CD14-positive monocyte (primary cell): ENCODE data around the gene ITPR1. TPM values are rescaled to one million over a fixed set of nuclear protein-coding genes. Genes with fewer than 3 reads are reported as not detected.

ENCODE experiments used
- DNase-seq, 3 donors: peaks; one replicate each; pipeline ENCODE4 v3.0.0-alpha.2; 2011 to 2022
- H2AFZ ChIP-seq: 2 replicates; pipeline ENCODE4 v1.6.0; 2012; ENCODE audit warnings: mild to moderate bottlenecking, low read depth, low read length, inconsistent platforms; ENCODE audit not compliant: insufficient read depth, poor library complexity, severe bottlenecking
- H3K27ac ChIP-seq, 2 donors: 1 replicate in 1 of 2; 2 replicates in 1 of 2; pipeline ENCODE4 v1.5.1; 2012 to 2013; ENCODE audit warnings: low read length in 2 of 2, control low read depth in 1 of 2, inconsistent platforms in 1 of 2, low read depth in 1 of 2, mild to moderate bottlenecking in 1 of 2
- H3K27me3 ChIP-seq, 2 donors: one replicate each; pipeline versions ENCODE4 v1.6.0 to v1.6.1; 2011 to 2013; ENCODE audit warnings: low read length in 2 of 2; ENCODE audit not compliant: control insufficient read depth in 2 of 2, insufficient read depth in 2 of 2
- H3K36me3 ChIP-seq, 2 donors: replicated peaks in 1 of 2; 1 replicate in 1 of 2; 2 replicates in 1 of 2; pipeline versions ENCODE4 v1.5.1 to v1.6.1; 2012 to 2013; ENCODE audit warnings: low read length in 2 of 2, control low read depth in 1 of 2, inconsistent platforms in 1 of 2, mild to moderate bottlenecking in 1 of 2; ENCODE audit not compliant: insufficient read depth in 2 of 2, control insufficient read depth in 1 of 2
- H3K4me1 ChIP-seq, 2 donors: 1 replicate in 1 of 2; 2 replicates in 1 of 2; pipeline versions ENCODE4 v1.5.1 to v1.6.1; 2012 to 2013; ENCODE audit warnings: low read length in 2 of 2, control low read depth in 1 of 2, inconsistent platforms in 1 of 2, mild to moderate bottlenecking in 1 of 2, moderate library complexity in 1 of 2; ENCODE audit not compliant: insufficient read depth in 2 of 2, control insufficient read depth in 1 of 2
- H3K4me2 ChIP-seq: replicated peaks from 2 replicates; pipeline ENCODE3; 2012; ENCODE audit warnings: low read length, moderate library complexity, mild to moderate bottlenecking; ENCODE audit not compliant: poor library complexity, severe bottlenecking; ENCODE audit errors: extremely low read depth
- H3K4me3 ChIP-seq, 3 experiments: fragments of 200-600 bp in 1 of 3; sonication (generic) in 1 of 3; replicated peaks in 1 of 3; 1 replicate in 2 of 3; 2 replicates in 1 of 3; pipeline ENCODE4 v1.5.1; 2011 to 2013; ENCODE audit warnings: low read length in 3 of 3, mild to moderate bottlenecking in 3 of 3, control low read depth in 2 of 3, low read depth in 2 of 3, inconsistent platforms in 1 of 3, moderate library complexity in 1 of 3
- H3K79me2 ChIP-seq: 2 replicates; pipeline ENCODE4 v1.6.0; 2012; ENCODE audit warnings: mild to moderate bottlenecking, control low read depth, inconsistent platforms, low read length, moderate library complexity; ENCODE audit not compliant: insufficient read depth
- H3K9ac ChIP-seq: 2 replicates; pipeline ENCODE4 v1.6.0; 2017; ENCODE audit warnings: low read length, mild to moderate bottlenecking; ENCODE audit not compliant: insufficient read depth, poor library complexity, severe bottlenecking
- H3K9me3 ChIP-seq, 2 donors: replicated peaks in 1 of 2; 1 replicate in 1 of 2; 2 replicates in 1 of 2; pipeline versions ENCODE4 v1.5.1 to v1.6.1; 2012 to 2013; ENCODE audit warnings: low read length in 2 of 2, control low read depth in 1 of 2; ENCODE audit not compliant: control insufficient read depth in 1 of 2, insufficient read depth in 1 of 2
- H4K20me1 ChIP-seq: 2 replicates; pipeline ENCODE4 v1.6.0; 2012; ENCODE audit warnings: mild to moderate bottlenecking, low read length, control low read depth, moderate library complexity; ENCODE audit not compliant: insufficient read depth
- H3K27ac Mint-ChIP-seq, 7 donors: one replicate each; pipeline ENCODE4 v1.8.0; 2020; ENCODE audit warnings: mild to moderate bottlenecking in 7 of 7, mixed read lengths in 7 of 7, moderate library complexity in 6 of 7, inconsistent platforms in 2 of 7
- H3K27me3 Mint-ChIP-seq, 3 donors: one replicate each; pipeline ENCODE4 v1.8.0; 2021 to 2022; ENCODE audit warnings: low read depth in 3 of 3, mild to moderate bottlenecking in 3 of 3, mixed read lengths in 3 of 3, moderate library complexity in 3 of 3, inconsistent platforms in 1 of 3
- H3K36me3 Mint-ChIP-seq, 2 donors: one replicate each; pipeline ENCODE4 v1.8.0; 2020; ENCODE audit warnings: mixed read lengths in 2 of 2, inconsistent platforms in 1 of 2, mild to moderate bottlenecking in 1 of 2
- H3K4me1 Mint-ChIP-seq: one replicate; pipeline ENCODE4 v1.8.0; 2020; ENCODE audit warnings: mild to moderate bottlenecking, mixed read lengths
- H3K4me3 Mint-ChIP-seq, 2 donors: one replicate each; pipeline ENCODE4 v1.8.0; 2020; ENCODE audit warnings: mild to moderate bottlenecking in 2 of 2, mixed read lengths in 2 of 2, moderate library complexity in 1 of 2
- H3K9me3 Mint-ChIP-seq, 7 donors: one replicate each; pipeline ENCODE4 v1.8.0; 2020 to 2022; ENCODE audit warnings: mixed read lengths in 7 of 7, mild to moderate bottlenecking in 6 of 7, moderate library complexity in 6 of 7, inconsistent platforms in 2 of 7
- CTCF ChIP-seq: fragments of 200-600 bp; IDR thresholded peaks from one replicate; pipeline ENCODE4 v1.8.0; 2022; ENCODE audit warnings: antibody characterized with exemption, mild to moderate bottlenecking
- WGBS: methylation state at CpG from one replicate; pipeline ENCODE4 v1.1.5; 2013; ENCODE audit warnings: missing lambda C conversion rate; ENCODE audit not compliant: insufficient coverage; 5-methylcytosine and 5-hydroxymethylcytosine counted together
- intact Hi-C, 2 donors: fragments of 100-400 bp; cut with micrococcal nuclease; formaldehyde crosslinking; loops; one replicate each; pipeline versions ENCODE4 v1.15.0 to v1.15.1; 2023
- polyA plus RNA-seq, 3 donors: library from polyadenylated mRNA; depleted of rRNA in 1 of 3; unstranded in 2 of 3; stranded (reverse) in 1 of 3; fragments of 300-500 nt in 2 of 3; fragments of >200 nt in 1 of 3; fragmentation: Illumina TruSeq in 2 of 3; gene quantifications; 1 replicate in 2 of 3; 2 replicates in 1 of 3; pipeline ENCODE4 v1.2.3, GENCODE V29; 2012 to 2021

ITPR1 gene
- polyA plus RNA-seq, 3 donors: 3.2 to 21.1 (median 7.1) TPM

GRCh38 chr3:4895838-4896237, 402.7 kb downstream of the ITPR1 start:
- Histone ChIP-seq H4K20me1 (no peaks in the 10 kb centered on the region), H2AFZ (no peak overlapping the region), H3K27me3 (no peaks in the 10 kb centered on the region), H3K27ac (no peak overlapping the region), H3K79me2 (no peaks in the 10 kb centered on the region), H3K9me3 (no peaks in the 10 kb centered on the region), H3K4me3 (no peak overlapping the region), H3K4me2 (no peak overlapping the region), H3K36me3 (no peaks in the 10 kb centered on the region), H3K4me1 (no peaks in the 10 kb centered on the region), H3K9ac (no peak overlapping the region)
- no peak overlapping the region for H3K27ac Mint-ChIP-seq
- 95% methylated on average over 2 of the region's 3 CpGs for whole genome bisulfite sequencing
- DNase-seq: no peak
- peaks cover 0 to 7% (median 0%) of the 10 kb centered on the region in 3 donors for H3K27me3 Mint-ChIP-seq
- H3K4me1 Mint-ChIP-seq: no peaks in the 10 kb centered on the region
- H3K36me3 Mint-ChIP-seq: no peaks in the 10 kb centered on the region
- H3K4me3 Mint-ChIP-seq: no peak overlapping the region
- no peaks in the 10 kb centered on the region for H3K9me3 Mint-ChIP-seq
- no peak for TF ChIP-seq CTCF
- intact Hi-C loops: no loop called here

Other genes starting within 250 kb of the ITPR1 start
- 1 to 10 TPM; 3.1 to 7.2 (median 3.5) TPM for gene SETMAR, start 190.0 kb upstream of the ITPR1 start, polyA plus RNA-seq
- 10 to 100 TPM; 25.7 to 80.4 (median 74.2) TPM for gene SUMF1, start 26.1 kb upstream of the ITPR1 start, polyA plus RNA-seq